KOPT-K1 (cell line): ENCODE results near the gene NWD2.

Experiments used
- H3K27ac ChIP-seq: fragments of 200-600 bp; sonication (generic); 2 replicates; pipeline ENCODE4 v1.5.1; 2016; ENCODE audit warnings: antibody characterized with exemption, mild to moderate bottlenecking, low read depth, low read length; ENCODE audit not compliant: poor library complexity, severe bottlenecking
- H3K36me3 ChIP-seq: fragments of 200-600 bp; sonication (generic); 2 replicates; pipeline ENCODE4 v1.5.1; 2017; ENCODE audit warnings: antibody characterized with exemption, mild to moderate bottlenecking, low read length, moderate library complexity; ENCODE audit not compliant: insufficient read depth
- H3K9me3 ChIP-seq: fragments of 200-600 bp; sonication (generic); 2 replicates; pipeline ENCODE4 v1.5.1; 2017; ENCODE audit warnings: antibody characterized with exemption, low read length, mild to moderate bottlenecking; ENCODE audit not compliant: insufficient read depth, poor library complexity, severe bottlenecking

NWD2 gene

DNA sequence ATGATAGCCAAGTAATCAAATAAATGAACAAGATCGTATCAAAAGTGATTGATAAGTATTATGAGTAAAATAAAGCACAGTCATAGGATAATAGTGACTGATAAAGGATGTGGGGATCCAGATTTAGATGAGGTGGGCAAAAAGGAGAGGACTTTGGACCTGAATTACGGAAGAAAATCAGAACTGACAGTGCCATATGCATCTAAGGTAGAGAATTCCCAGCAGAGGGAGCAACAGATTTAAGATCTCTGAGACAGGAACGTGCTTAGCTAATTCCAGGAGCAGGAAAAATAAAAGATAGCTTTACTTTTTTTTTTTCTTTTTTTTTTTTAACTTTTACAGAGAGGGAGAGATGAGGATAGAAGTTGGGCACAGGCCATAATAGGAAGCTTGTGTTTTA lies 189.9 kb downstream of the NWD2 start:
- H3K27ac ChIP-seq: no peak overlapping the region
- H3K9me3 ChIP-seq: no peaks in the 10 kb centered on the region
- H3K36me3 ChIP-seq: no peaks in the 10 kb centered on the region

DNA sequence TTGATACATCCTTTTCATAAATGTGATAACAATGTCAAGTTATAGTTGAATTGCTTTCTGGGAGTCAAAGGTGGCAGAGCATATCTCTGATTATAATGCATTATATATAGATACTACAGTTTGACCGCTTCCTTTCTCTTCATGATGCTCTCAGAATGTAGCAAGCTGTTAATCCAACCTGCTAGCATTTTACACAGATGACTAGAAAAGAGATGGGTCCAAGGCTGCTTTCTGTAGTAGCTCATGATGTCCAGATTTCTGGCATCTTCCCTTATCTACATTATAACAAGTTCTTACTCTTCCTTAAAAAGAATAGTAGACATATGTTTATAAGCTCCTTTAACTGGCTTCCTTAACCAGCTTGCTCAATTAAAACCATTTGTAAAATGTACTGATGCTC lies 192.0 kb downstream of the NWD2 start:
- H3K36me3 ChIP-seq: no peaks in the 10 kb centered on the region
- no peaks in the 10 kb centered on the region for H3K9me3 ChIP-seq
- no peak overlapping the region for H3K27ac ChIP-seq

DNA sequence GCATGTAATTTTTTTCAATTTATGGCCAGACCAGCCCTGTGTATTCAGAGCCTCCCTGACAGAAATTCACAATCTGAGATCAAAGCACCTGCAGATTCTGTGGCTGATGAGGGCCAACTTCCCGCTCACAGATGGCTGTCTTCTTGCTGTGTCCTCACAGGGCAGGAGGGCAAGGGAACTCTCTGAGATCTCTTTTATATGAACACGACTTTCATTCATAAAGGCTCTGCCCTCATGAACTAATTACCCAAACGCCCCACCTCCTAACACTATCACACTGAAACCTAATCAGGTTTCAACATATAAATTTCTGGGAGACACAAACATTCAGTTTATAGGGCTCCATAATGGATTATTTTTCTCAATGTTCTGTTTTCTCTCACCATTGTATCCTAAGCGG lies 192.6 kb downstream of the NWD2 start:
- Histone ChIP-seq H3K36me3 (no peaks in the 10 kb centered on the region), H3K27ac (no peak overlapping the region)

DNA sequence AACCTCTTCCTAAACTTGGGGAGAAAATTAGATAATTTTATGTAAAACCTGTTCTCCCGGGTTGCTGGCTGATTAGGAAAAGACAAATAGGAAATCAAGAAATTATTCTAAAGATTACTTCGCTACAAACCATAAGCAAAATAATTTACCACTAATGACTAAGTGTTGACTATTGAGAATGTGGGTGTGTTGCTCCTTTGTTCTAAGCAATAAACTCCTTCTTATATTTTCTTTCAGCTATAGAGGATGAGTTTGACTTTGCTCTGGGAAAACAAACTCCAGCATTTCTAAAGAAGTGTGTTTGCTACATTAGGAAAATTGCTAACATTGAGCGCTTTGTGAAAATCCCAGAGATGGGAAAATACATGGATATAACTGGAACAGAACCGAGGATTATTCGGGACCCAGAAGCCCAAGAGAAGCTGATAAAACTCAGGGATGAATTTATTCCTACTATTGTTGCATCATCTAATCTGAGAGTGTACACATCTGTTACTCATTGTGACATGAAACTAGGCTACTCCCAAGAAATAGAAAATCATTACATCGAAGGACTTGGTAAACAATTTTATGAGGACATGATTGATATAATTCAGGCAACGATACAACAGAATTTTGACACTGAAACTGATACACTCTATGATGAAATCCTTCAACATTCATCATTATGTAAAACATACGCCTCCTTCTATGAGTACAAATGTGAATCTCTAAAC lies 194.2 kb downstream of the NWD2 start:
- no peaks in the 10 kb centered on the region for H3K9me3 ChIP-seq
- no peaks in the 10 kb centered on the region for H3K36me3 ChIP-seq
- H3K27ac ChIP-seq: no peak overlapping the region

More for the DNA sequence above, 192.6 kb downstream of the NWD2 start:
- no peaks in the 10 kb centered on the region for H3K9me3 ChIP-seq

DNA sequence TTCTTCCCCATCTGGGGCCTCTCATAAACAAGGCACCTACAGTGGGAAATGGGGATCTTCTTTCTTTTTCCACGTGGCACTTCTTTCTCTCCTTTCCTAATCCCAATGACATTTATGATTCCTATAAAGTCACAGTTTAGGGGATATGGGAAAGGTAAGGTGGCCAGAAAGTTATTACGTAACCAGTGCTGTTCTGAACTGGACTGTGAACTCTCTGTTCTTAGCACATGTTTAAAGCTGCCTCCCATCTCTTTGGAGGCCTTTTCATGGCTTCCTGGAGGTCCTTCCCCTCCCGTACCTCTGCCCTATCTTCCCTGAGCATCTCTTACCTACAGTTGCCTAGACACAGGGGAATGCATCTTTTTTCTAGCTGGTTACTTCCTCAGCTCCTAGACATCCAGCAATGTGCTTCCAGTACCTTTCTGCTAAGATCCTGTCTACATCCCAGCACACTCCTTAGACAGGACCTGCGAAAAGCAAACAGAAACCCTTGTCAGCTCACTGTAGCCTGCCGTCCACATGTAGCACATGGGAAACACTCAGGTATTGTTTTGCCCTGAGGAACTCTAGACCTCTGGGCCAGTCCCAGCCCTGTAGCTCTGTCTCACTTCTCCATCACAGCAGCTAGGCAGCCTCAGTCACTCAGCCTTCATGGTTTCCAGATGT lies 195.4 kb downstream of the NWD2 start:
- no peak overlapping the region for H3K27ac ChIP-seq

DNA sequence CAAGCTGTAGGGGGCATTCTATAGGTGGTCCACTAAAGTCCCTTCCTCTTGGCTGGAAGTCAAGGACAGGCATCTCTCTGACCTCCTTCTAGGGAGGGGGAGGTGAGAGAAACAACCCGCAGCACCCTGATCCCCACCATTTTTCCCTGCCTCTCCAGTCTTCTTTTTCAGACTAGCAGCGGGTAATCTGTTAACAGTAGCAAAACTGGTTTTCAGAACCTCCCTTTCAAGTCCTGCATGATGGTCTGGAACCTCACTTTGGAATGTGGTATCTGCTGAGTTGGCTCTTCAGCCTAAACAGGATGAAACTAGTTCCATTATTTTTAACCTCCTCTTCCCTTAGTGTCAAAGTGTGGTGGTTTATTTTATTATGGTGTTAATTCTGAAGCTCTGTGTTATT lies 196.0 kb downstream of the NWD2 start:
- Histone ChIP-seq H3K9me3 (no peaks in the 10 kb centered on the region), H3K27ac (no peak overlapping the region)

More for the DNA sequence above, 195.4 kb downstream of the NWD2 start:
- H3K36me3 ChIP-seq: no peaks in the 10 kb centered on the region
- no peaks in the 10 kb centered on the region for H3K9me3 ChIP-seq

DNA sequence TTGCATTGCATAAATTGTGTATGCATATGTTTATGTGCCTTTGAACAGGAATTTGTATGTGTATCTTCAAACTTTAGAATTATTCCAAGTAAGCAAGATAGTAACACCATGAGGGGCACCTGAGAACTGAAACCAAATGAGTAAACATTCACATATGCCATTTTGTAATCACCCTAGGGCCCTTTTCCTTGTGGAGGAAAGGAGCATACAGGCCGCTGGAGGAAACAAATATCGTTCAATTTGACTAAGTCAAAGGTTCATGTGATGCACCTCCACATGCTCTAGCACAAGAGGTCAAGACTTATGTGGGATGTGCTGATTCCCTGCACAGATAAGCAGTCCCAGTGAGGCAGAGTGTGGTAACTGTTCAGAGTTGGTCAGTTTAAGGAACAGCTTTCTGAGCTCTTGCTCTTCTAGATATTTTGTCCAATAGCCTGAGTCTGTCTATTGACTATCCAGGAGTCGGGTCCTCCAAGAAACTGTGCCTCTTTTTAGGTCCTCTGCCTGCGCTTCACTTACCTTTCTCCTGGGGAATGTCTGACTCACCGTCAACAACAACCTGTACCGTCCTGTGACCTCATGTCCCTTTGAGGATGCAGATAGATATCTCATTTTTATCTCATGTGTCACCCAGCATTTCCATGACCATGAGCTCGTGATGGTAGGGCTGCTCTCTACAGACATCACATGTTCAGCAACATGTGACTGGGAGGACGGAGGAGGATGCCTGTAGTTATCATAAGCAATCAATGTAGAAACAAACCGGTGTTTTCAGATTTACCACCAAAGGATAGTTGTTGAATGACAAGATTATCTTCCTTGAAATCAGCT lies 196.9 kb downstream of the NWD2 start:
- no peaks in the 10 kb centered on the region for H3K9me3 ChIP-seq
- H3K27ac ChIP-seq: no peak overlapping the region
- H3K36me3 ChIP-seq: no peaks in the 10 kb centered on the region

More for the DNA sequence above, 196.0 kb downstream of the NWD2 start:
- no peaks in the 10 kb centered on the region for H3K36me3 ChIP-seq

DNA sequence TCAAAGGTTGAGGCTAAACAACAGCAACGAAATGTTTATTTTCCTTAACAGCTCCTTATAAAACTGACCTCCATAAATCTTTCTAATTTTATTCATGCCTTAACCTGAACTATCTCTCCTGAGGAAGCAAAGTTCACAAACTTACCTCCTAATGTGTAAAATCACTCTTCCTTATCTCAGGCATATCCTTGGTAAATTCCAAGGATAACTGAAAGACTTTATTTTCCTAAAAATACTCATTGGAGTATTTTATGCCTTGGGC lies 197.4 kb downstream of the NWD2 start:
- Histone ChIP-seq H3K27ac (no peak overlapping the region), H3K9me3 (no peaks in the 10 kb centered on the region), H3K36me3 (no peaks in the 10 kb centered on the region)

DNA sequence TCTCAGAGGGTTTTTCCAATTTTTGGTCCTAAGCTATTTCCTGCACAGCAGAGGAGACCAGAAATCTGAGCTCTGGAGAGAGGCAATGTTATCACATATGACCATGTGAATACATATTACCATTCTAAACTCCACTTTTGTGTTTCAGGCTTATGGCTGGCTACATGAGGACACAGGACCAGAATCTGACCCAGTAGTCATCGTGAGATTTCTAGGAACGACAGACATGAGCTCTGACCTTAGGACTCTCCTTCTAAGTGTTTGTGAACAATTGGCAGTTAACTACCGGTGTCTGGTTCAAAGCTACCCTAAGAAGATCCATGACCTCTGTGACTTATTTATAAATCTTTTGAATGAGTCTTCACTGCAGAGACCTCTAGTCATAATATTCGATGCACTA lies 198.6 kb downstream of the NWD2 start:
- no peaks in the 10 kb centered on the region for H3K36me3 ChIP-seq
- no peaks in the 10 kb centered on the region for H3K9me3 ChIP-seq
- H3K27ac ChIP-seq: no peak overlapping the region

DNA sequence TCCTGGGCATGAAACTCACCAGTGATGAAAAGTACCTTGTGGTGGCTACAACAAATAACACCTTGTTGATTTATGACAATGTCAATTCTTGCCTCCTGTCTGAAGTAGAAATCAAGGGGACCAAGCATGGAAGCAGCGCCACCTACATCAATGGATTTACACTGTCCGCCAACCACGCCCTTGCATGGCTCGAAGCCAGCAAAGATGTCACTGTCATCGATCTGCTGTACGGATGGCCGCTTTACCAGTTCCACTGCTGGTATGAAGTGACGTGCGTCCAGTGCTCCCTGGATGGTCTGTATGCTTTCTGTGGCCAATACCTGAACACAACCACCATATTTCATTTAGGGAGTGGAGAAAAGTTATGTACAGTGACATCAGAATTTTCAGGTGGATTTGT lies 200.5 kb downstream of the NWD2 start:
- Histone ChIP-seq H3K9me3 (no peaks in the 10 kb centered on the region), H3K36me3 (no peaks in the 10 kb centered on the region), H3K27ac (no peak overlapping the region)

DNA sequence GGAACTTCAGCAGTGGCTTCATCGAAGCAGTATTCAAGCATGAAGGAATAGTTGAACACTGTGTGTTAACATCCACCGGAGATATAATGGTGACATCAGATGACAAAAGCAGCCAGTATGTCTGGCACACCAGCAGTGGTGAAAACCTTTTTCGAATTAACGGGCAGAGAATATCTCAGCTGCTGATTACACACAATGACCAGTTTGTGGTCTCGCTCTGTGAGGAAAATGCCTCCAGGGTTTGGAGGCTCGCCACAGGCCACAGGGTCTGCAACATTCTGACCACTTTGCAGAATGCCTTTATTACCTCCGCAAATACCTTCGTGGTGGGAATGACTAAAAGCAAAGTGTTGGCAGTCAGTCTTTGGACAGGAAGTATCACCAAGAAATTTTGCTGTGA lies 201.5 kb downstream of the NWD2 start:
- Histone ChIP-seq H3K36me3 (no peaks in the 10 kb centered on the region), H3K9me3 (no peaks in the 10 kb centered on the region), H3K27ac (no peak overlapping the region)

DNA sequence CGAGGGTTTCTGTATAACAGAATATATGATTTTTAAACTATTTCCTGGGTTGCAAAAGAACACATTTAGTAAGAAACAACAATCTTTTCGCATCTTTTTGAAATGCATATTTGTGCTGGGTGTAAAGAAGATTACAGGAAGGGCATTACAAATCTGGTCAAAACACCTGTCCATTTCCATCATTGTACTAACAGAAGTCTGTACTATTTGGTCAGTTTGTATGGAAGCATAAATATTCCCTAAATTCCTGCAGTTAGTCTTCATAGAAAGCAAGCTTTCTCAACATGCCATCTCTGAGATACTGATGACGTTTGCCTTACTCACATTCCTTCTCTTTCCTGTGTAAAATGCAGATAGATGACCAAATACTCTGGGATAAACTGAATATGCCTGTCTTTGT lies 203.3 kb downstream of the NWD2 start:
- H3K36me3 ChIP-seq: no peaks in the 10 kb centered on the region
- no peak overlapping the region for H3K27ac ChIP-seq
- no peaks in the 10 kb centered on the region for H3K9me3 ChIP-seq

DNA sequence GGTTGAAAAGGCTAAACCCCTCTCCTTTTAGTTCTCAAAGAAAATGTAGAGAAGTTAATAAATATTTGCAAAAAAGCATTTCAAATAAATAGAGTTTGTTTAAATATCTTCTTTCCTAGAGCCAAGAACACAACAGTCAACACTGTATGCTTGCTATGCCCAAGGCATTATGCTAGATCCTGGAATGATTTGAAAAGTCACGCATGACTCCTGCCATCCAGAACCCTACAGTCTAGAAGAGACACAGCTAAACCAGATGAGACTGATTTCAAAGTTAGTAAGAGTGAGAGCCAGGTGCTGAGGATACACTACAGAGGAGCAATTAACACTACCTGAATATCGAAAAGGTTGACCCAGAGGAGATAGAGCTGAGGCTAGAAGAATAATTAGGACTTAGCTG lies 205.8 kb downstream of the NWD2 start:
- H3K9me3 ChIP-seq: no peaks in the 10 kb centered on the region
- H3K36me3 ChIP-seq: no peaks in the 10 kb centered on the region
- no peak overlapping the region for H3K27ac ChIP-seq

DNA sequence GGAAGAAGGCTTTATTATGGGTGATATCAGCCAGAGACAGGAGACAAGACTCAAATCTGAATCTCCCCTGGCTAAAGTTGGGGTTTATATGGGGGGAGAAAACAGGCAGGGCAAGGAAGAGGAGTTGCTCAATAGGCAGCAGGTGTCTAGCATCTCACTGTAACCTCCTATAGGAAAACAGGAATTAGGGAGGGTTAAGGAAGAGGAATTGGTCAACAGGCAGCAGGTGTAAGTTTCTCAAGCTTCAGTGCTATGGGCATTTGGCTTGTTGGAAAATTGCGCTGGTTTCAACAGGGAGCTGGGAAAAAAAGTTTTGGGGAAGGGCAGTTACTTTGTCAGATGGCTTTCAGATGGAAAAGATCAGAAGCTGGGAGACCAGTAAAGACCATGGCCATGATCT lies 206.4 kb downstream of the NWD2 start:
- Histone ChIP-seq H3K9me3 (no peaks in the 10 kb centered on the region), H3K27ac (no peak overlapping the region), H3K36me3 (no peaks in the 10 kb centered on the region)

DNA sequence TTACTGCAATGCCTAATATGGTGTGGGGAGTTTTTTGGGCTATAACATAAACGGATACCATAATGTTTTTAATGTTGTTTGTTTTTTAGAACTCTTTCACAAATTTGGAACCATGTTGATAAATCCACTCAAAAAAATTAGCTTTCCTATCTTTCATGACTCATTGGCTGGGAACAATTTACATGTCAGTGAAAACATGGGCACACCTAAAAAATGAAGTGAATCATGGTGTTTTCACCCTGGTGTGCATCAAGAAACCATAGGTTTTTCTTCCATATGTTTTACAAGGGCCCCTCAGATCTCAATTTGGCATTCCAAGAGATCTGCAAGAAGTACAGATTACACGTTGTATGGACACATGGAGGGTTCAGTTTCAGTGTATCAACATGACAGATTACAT lies 207.1 kb downstream of the NWD2 start:
- H3K9me3 ChIP-seq: no peaks in the 10 kb centered on the region
- no peaks in the 10 kb centered on the region for H3K36me3 ChIP-seq
- no peak overlapping the region for H3K27ac ChIP-seq

DNA sequence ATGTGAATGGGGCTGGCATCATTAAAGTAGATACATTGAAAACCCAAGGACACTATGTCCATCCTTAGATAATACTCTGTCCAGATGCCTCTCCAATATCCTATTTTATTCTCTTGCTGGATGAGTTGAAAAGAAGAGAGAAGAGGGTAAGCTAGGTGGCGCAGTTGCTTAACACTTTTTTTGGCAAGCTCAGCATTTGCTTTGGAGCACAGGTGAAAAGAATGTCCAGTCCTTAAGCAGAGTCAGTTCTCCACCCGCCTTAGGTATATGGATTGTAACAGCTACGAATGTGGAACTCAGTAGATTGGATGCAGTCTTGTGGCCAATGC lies 208.4 kb downstream of the NWD2 start:
- H3K36me3 ChIP-seq: no peaks in the 10 kb centered on the region
- no peaks in the 10 kb centered on the region for H3K9me3 ChIP-seq
- H3K27ac ChIP-seq: no peak overlapping the region
